GM12878 (cell line): ENCODE results near the gene ELF2. TPM values are rescaled to one million over a fixed set of nuclear protein-coding genes. Genes with fewer than 3 reads are reported as not detected.

Experiments used
- ATF7 ChIP-seq: fragments of 450-650 bp; IDR thresholded peaks from 2 replicates; pipeline ENCODE4 v1.6.1; 2016; ENCODE audit warnings: low read depth, mild to moderate bottlenecking
- BHLHE40 ChIP-seq, 2 experiments: fragments of 450-650 bp in 1 of 2; IDR thresholded peaks; 2 replicates each; pipeline ENCODE4 v1.6.1; 2011 to 2017; ENCODE audit warnings: low read depth in 2 of 2, borderline replicate concordance in 1 of 2, improper control_type of control experiment in 1 of 2, low read length in 1 of 2, mild to moderate bottlenecking in 1 of 2
- BRCA1 ChIP-seq: IDR thresholded peaks from 2 replicates; pipeline ENCODE4 v1.6.1; 2011; ENCODE audit warnings: low read depth, low read length, improper control_type of control experiment
- CEBPZ ChIP-seq: fragments of 150-350 bp; IDR thresholded peaks from 2 replicates; pipeline ENCODE4 v1.6.1; 2016; ENCODE audit warnings: low read depth, low read length
- E2F4 ChIP-seq: IDR thresholded peaks from 2 replicates; pipeline ENCODE4 v1.6.1; 2012; ENCODE audit warnings: low read depth, low read length, improper control_type of control experiment
- E2F8 ChIP-seq: fragments of 450-650 bp; IDR thresholded peaks from 2 replicates; pipeline ENCODE4 v1.6.1; 2018; ENCODE audit warnings: mild to moderate bottlenecking, low read depth, moderate library complexity; ENCODE audit not compliant: partially characterized antibody
- ELK1 ChIP-seq: IDR thresholded peaks from 2 replicates; pipeline ENCODE4 v1.6.1; 2012; ENCODE audit warnings: low read depth, low read length, improper control_type of control experiment
- EP300 ChIP-seq, 2 experiments: fragments of 150-350 bp in 1 of 2; IDR thresholded peaks; 2 replicates each; pipeline ENCODE4 v1.6.1; 2011 to 2012; ENCODE audit warnings: low read depth in 2 of 2, low read length in 2 of 2, borderline replicate concordance in 1 of 2, improper control_type of control experiment in 1 of 2, inconsistent platforms in 1 of 2; ENCODE audit not compliant: control insufficient read depth in 1 of 2
- NFYA ChIP-seq: IDR thresholded peaks from 2 replicates; pipeline ENCODE4 v1.6.1; 2011; ENCODE audit warnings: low read depth, mild to moderate bottlenecking, low read length, improper control_type of control experiment, borderline replicate concordance
- NRF1 ChIP-seq: conservative IDR thresholded peaks from 2 replicates; pipeline ENCODE4 v1.6.1; 2011; ENCODE audit warnings: mild to moderate bottlenecking, low read depth, low read length, improper control_type of control experiment
- PAX8 ChIP-seq: fragments of 450-650 bp; IDR thresholded peaks from 2 replicates; pipeline ENCODE4 v1.6.1; 2017; ENCODE audit warnings: mild to moderate bottlenecking, moderate library complexity
- SPI1 ChIP-seq: IDR thresholded peaks from 2 replicates; pipeline ENCODE4 v1.6.1; 2011; ENCODE audit warnings: low read depth, mild to moderate bottlenecking, low read length, moderate library complexity, borderline replicate concordance; ENCODE audit not compliant: insufficient read depth
- SRF ChIP-seq, 2 experiments: IDR thresholded peaks; 2 replicates each; pipeline ENCODE4 v1.6.1; 2011; ENCODE audit warnings: low read depth in 2 of 2, low read length in 2 of 2, mild to moderate bottlenecking in 1 of 2, moderate library complexity in 1 of 2
- TBL1XR1 ChIP-seq: IDR thresholded peaks from 2 replicates; pipeline ENCODE4 v1.6.1; 2012; ENCODE audit warnings: low read depth, low read length, improper control_type of control experiment
- YY1 ChIP-seq: IDR thresholded peaks from 2 replicates; pipeline ENCODE4 v1.6.1; 2011; ENCODE audit warnings: low read depth, mild to moderate bottlenecking, low read length
- ZBTB33 ChIP-seq: fragments of 450-650 bp; IDR thresholded peaks from 2 replicates; pipeline ENCODE4 v1.6.1; 2017; ENCODE audit warnings: mild to moderate bottlenecking
- polyA plus RNA-seq, 11 experiments: library from polyadenylated mRNA; depleted of rRNA in 4 of 11; unstranded in 6 of 11; stranded (reverse) in 5 of 11; fragments of >200 nt; fragmentation: Nextera tagmentation in 4 of 11; fragmentation: Illumina TruSeq in 1 of 11; extraction: Ambion mirVana in 4 of 11; extraction: Trizol in 1 of 11; gene quantifications; 1 replicate in 1 of 11; 2 replicates in 10 of 11; pipeline versions ENCODE4 v1.2.1 to v1.2.3, GENCODE V29; 2011 to 2016; ENCODE audit warnings: inconsistent platforms in 2 of 11, missing spikeins in 2 of 11, low read depth in 1 of 11
- total RNA-seq, 4 experiments: library from RNA; depleted of rRNA in 3 of 4; stranded (reverse); fragments of >200 nt in 3 of 4; fragmentation: Illumina TruSeq in 1 of 4; extraction: Trizol in 1 of 4; gene quantifications; 2 replicates each; pipeline versions ENCODE4 v1.2.1 to v1.2.3, GENCODE V29; 2013 to 2021

Gene ELF2
- total and polyA plus RNA-seq, 10 of the 15 experiments (the other 5 are each of a cell fraction or from before 2014, with no cell fraction given) = 10.5 to 30.1 (median 20.5) TPM

GRCh38 chr4:139082750-139083606 is 94.0 kb downstream of the ELF2 start (continued):
- peak; percentile 88 for TF ChIP-seq E2F8
- 0 out of 2 replicates have a peak, but pooled peaks have one; percentile 9 for TF ChIP-seq ATF7
- TF ChIP-seq NFYA = peak; percentile 53; the same call in 1 of the 2 replicates
- TF ChIP-seq YY1 = 0 out of 2 replicates have a peak, but pooled peaks have one; percentile 38
- TF ChIP-seq SRF (IDR thresholded peaks at IDR 0.05; ENCODE audit: low read depth in 2 of 2, low read length in 2 of 2) = peak; percentile 67 to 96
- TF ChIP-seq BRCA1 = no peak
- TF ChIP-seq E2F4 = no peak; the same call in 1 of the 2 replicates
- TF ChIP-seq SPI1 = peak; percentile 68; the same call in 1 of the 2 replicates
- peak; percentile 60; the same call in 1 of the 2 replicates for TF ChIP-seq ELK1
- TF ChIP-seq EP300 (IDR thresholded peaks at IDR 0.05; ENCODE audit: borderline replicate concordance in 1 of 2, control insufficient read depth in 1 of 2, low read depth in 2 of 2, low read length in 2 of 2) = peak; percentile 16 to 28; a peak in 1 of 4 replicates
- TF ChIP-seq BHLHE40 (IDR thresholded peaks at IDR 0.05; ENCODE audit: borderline replicate concordance in 1 of 2, low read depth in 2 of 2, low read length in 1 of 2) = peak; percentile 35 to 49; a peak in 2 of 4 replicates
- no peak; the same call in 1 of the 2 replicates for TF ChIP-seq CEBPZ
- TF ChIP-seq TBL1XR1 = peak; percentile 50; the same call in 1 of the 2 replicates
- TF ChIP-seq PAX8 = no peak; the same call in 1 of the 2 replicates
- TF ChIP-seq ZBTB33 = no peak
- 0 out of 2 replicates have a peak, but pooled peaks have one; percentile 19 for TF ChIP-seq NRF1
